Ovary (tissue), 3 donors: ENCODE data around the gene CNR1.

Source experiments
- EP300 ChIP-seq: sonication (generic); formaldehyde crosslinking; IDR thresholded peaks from one replicate; pipeline ENCODE4 v1.6.1; 2017; ENCODE audit warnings: antibody characterized with exemption
- POLR2A ChIP-seq: fragments of 450-650 bp; IDR thresholded peaks from one replicate; pipeline ENCODE4 v1.6.1; 2017; ENCODE audit warnings: antibody characterized with exemption, mild to moderate bottlenecking, moderate library complexity
- TF ChIP-seq, protein P1 (sequence below), 3 donors: fragments of 450-650 bp in 2 of 3; fragments of 200-600 bp in 1 of 3; IDR thresholded peaks; one replicate each; pipeline versions ENCODE4 v1.5.1 to v1.8.0; 2016 to 2022; ENCODE audit warnings: antibody characterized with exemption in 3 of 3, mild to moderate bottlenecking in 1 of 3
- donor health status: DM: no; HTN: no; CAD: no.

- TF ChIP-seq, protein P1, sequence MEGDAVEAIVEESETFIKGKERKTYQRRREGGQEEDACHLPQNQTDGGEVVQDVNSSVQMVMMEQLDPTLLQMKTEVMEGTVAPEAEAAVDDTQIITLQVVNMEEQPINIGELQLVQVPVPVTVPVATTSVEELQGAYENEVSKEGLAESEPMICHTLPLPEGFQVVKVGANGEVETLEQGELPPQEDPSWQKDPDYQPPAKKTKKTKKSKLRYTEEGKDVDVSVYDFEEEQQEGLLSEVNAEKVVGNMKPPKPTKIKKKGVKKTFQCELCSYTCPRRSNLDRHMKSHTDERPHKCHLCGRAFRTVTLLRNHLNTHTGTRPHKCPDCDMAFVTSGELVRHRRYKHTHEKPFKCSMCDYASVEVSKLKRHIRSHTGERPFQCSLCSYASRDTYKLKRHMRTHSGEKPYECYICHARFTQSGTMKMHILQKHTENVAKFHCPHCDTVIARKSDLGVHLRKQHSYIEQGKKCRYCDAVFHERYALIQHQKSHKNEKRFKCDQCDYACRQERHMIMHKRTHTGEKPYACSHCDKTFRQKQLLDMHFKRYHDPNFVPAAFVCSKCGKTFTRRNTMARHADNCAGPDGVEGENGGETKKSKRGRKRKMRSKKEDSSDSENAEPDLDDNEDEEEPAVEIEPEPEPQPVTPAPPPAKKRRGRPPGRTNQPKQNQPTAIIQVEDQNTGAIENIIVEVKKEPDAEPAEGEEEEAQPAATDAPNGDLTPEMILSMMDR (IDR thresholded peaks at IDR 0.05) = no peak
- TF ChIP-seq POLR2A = no peak
- TF ChIP-seq EP300 = no peak
These were observed 9.0 kb downstream of the CNR1 start for GRCh38 chr6:88157106-88157505.
